ENCODE measurements around the gene CDHR3. TPM values are rescaled to one million over a fixed set of nuclear protein-coding genes. Genes with fewer than 3 reads are reported as not detected.

The CDHR3 gene
- total and polyA plus RNA-seq, 9 of the 15 experiments (the other 6 are each of a cell fraction or from before 2014, with no cell fraction given) = 0.03 to 0.66 (median 0.24) TPM; not detected in 1

- ChIA-PET CTCF (ENCODE audit: low intra/inter-chr PET ratio) (no interaction called here), POLR2A (interaction anchor here (0.8 kb wide), 1 partner anchor 21 kb away, joined by 4 read pairs; no protein-coding TSS in a partner anchor)
- under 1% methylated on average over 7 of the region's 7 CpGs for WGBS (ENCODE audit: insufficient coverage, low coverage, missing lambda C conversion rate)
- Histone ChIP-seq H3K36me3 (ENCODE audit: control insufficient read depth, insufficient read depth, low read length) (no peaks in the 10 kb centered on the region), H2AFZ (ENCODE audit: low read depth, low read length) (no peak overlapping the region), H4K20me1 (replicated peaks; ENCODE audit: control insufficient read depth, insufficient read depth, low read length) (no peaks in the 10 kb centered on the region), H3K27ac (ENCODE audit: extremely low read depth, low read depth, low read length) (no peak overlapping the region), H3K27me3 (ENCODE audit: control insufficient read depth in 2 of 2, insufficient read depth in 2 of 2, low read length in 2 of 2) (peaks cover 18 to 41% of the 10 kb centered on the region in 2 experiments), H3K9me3 (replicated peaks; ENCODE audit: control insufficient read depth, insufficient read depth, low read depth, low read length) (no peaks in the 10 kb centered on the region), H3K4me1 (replicated peaks in 1 of 2; ENCODE audit: control insufficient read depth in 2 of 2, insufficient read depth in 2 of 2, low read length in 2 of 2) (no peaks in the 10 kb centered on the region), H3K9ac (ENCODE audit: insufficient read depth in 1 of 2, low read depth in 2 of 2, low read length in 2 of 2) (no peak overlapping the region), H3K4me3 (no peak overlapping the region), H3K4me2 (ENCODE audit: insufficient read depth, low read length) (no peak overlapping the region), H3K79me2 (ENCODE audit: control insufficient read depth, insufficient read depth, low read length) (no peaks in the 10 kb centered on the region), H3K9me1 (ENCODE audit: control insufficient read depth, insufficient read depth, low read length) (no peaks in the 10 kb centered on the region)
- DNase-seq (ENCODE audit: extremely low read depth in 1 of 4, low spot score in 3 of 4) (no peak), FAIRE-seq (no peak), ATAC-seq (no peak)
- intact Hi-C loops (cut with micrococcal nuclease) (no loop called here), in situ Hi-C loops (cut with MboI) (no loop called here)
- TF ChIP-seq GTF3C2 (IDR thresholded peaks at IDR 0.05; ENCODE audit: borderline replicate concordance, extremely low read depth, insufficient read length) = no peak
- no peak for TF ChIP-seq ZNF511 (CRISPR knock-in tag; IDR thresholded peaks at IDR 0.05)
- TF ChIP-seq DLX4 (CRISPR knock-in tag; IDR thresholded peaks at IDR 0.05) = no peak
- TF ChIP-seq POLR2AphosphoS2 (IDR thresholded peaks at IDR 0.05; ENCODE audit: low read length) = no peak
- no peak for TF ChIP-seq RBFOX2 (IDR thresholded peaks at IDR 0.05; ENCODE audit: low read depth, low read length)
- BruUV-seq (replicated peaks) = no TSS peak
These were observed 38.1 kb downstream of the CDHR3 start for GRCh38 chr7:106001196-106001595.

Data from K562 (cell line).